ENCODE results near the gene PARP15.
"Not testable (repeated sequence)": the region's sequence is repeated elsewhere in the genome, so short reads cannot be mapped to it uniquely, and the experiment has no call there.

Gene PARP15

DNA sequence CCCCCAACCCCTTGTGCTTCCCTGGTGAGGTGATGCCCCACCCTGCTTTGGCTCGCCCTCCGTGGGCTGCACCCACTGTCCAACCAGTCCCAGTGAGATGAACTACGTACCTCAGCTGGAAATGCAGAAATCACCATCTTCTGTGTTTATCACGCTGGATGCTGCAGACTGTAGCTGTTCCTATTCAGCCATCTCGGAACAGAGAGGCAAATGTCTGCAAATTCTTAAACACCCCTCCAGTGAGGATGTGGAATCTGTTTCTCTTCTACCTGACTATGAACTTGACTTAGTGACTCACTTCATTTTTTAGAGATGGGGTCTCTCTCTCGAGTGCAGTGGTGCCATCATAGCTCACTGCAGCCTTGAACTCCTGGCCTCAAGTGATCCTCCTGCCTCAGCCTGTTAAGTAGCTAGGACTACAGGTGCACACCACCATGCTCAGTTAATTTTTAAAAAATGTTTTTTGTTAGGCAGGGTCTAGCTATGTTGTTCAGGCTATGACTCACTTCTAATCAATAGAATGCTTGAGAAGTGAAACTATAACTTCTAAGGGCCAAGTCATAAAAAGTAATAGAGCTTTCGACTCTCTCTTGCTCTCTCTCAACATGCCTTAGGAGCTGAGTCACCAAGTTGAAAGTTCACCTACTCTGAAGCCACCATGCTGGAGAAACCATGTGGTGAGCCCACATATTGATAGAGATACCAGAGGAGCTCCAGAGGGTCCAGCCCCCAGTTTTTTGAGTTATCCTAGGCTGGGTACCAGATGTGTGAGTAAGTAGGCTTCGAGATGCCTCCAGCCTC is 91.7 kb downstream of the PARP15 start:
- DNase-seq (ENCODE audit: low read depth), result no peak

DNA sequence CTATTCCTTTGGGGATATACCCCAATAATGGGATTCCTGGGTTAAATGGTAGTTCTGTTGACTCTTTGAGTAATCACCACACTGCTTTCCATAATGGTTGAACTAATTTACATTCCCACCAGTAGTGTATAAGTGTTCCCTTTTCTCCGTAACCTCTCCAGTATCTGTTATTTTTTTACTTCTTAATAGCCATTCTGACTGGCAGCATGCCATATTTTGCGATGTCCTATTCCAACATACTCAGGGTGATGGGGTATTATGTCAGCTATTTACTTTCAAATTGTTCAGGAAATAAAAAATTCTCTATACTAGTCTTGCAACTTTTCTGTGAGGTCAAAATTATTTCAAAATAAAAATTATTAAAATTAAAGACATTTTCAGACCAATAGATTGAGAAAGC is 94.1 kb downstream of the PARP15 start:
- no peak for DNase-seq (ENCODE audit: low read depth)

- no peak for DNase-seq (ENCODE audit: low read depth)
Observed at GRCh38 chr3:122674339-122674738, 96.9 kb downstream of the PARP15 start.

DNA sequence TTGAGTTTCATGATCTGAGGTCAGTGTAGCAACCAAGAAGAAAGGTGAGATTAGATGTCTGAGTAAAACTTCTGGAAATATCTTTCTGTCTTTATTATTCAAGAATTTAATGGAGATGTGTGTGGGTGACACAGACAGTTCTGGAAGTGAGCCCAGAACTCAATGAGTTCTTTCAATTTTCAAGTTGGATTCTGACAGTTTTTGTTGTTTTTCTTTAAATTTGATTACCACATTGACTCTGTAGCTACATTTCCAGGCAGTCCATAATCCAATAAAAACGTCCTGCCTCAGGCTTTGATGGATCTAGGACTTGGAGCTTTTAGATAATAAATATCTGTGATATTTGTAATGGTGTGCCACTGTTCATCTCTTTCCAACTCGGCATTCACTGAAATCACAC is 99.3 kb downstream of the PARP15 start:
- DNase-seq (ENCODE audit: low read depth), result no peak

DNA sequence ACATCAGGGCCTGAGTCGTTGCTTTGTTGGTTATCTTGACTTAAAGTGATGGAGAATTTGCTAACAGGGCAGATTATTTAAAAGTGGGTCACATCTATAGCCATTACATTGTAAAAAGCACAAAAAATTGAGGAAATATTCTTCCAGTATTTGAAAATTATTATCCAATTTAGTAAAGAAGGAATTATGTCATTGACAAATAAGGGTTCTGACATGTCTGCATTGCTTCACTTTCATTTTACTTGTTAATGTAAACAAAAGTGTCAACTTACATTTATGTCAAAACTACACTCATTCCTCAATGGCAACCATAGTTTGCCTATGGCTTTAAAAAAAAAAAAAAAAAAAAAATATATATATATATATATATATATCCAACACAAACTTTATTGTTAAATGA is 99.8 kb downstream of the PARP15 start:
- no peak for DNase-seq (ENCODE audit: low read depth)

DNA sequence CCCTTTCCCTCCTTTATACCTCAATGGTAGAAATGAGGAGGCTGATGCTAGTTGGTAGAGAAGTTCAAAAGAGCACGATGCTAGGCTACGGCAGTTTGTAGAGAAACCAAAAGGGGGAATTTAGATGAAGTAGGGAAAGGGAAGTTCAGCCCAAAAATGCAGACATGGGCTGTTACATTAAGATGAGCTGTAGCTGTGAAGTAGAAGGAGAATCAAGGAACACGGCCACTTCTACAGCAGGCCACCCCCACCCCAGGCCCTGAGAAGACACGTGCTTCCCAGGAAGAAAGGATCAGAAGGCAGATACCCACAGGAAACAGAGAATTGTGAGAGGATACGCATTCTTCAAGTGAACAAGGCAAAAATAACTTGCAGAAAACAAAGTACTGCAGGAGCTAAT is 101.1 kb downstream of the PARP15 start:
- DNase-seq (ENCODE audit: low read depth), result no peak

GRCh38 chr3:122679085-122679881 is 101.8 kb downstream of the PARP15 start:
- DNase-seq (ENCODE audit: low read depth), result peak; percentile 65

GRCh38 chr3:122679882-122680474 is 102.5 kb downstream of the PARP15 start:
- no peak for DNase-seq (ENCODE audit: low read depth)

- DNase-seq (ENCODE audit: low read depth), result peak; percentile 35
Observed at GRCh38 chr3:122680475-122681283, 103.2 kb downstream of the PARP15 start, which contains the start of gene PARP14. Gene PARP14, plus strand, starts transcription at chr3:122680839. Its CDS starts 45 bp downstream, at chr3:122680884.

DNA sequence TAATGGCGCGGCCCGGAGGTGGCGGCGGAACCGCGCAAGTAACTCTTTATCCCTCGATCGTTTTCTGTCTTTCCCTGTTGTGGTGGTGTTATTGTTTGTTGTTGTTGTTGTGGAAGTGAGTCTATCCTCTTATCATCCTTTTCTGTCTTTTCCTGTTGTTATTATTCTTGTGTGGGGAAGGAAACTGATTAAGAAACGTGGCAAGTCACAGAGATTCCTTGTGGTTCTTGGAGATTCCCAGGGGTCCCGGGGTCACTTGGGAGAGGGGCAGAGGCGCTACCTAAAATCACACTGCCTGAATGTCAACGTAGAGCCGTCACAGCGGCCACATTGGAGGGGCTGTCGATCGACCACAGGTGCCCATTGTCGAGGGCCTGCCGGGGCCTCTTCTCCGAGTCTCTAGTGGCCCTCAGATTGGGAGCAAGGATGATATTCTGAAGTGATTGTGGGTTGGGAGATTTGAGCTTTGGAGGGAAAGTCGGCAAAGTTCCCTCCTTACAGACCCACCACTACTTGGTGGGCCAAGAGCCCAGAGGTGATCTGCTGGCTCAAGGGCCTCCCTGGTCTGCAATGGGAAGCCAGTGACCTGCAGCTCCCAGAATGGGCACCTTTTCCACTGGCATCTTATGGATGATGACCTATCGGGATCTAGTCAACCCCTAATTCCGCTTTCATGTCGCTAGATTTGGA is 104.0 kb downstream of the PARP15 start:
- DNase-seq (ENCODE audit: low read depth), result no peak

DNA sequence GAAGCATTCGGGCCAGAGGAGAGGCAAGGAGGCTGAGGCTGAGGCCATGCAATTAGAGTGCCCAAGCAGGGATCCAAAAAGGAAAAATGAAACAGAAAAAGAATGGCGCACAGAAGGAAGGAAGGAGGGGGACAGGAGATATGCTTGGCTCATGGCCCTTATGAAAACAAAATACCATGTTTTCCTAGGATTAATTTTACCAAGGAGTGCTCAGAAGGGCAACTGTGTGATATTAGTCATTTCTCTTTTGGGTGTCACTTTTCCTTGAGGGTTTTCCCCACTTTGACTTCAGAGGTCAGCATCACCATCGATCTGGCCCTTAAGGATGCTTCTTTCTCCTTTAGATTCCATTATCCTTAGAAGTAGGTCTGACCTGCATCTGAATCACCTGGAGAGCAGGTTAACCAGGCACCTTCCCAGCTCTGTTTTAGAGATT is 104.5 kb downstream of the PARP15 start:
- no peak for DNase-seq (ENCODE audit: low read depth)

DNA sequence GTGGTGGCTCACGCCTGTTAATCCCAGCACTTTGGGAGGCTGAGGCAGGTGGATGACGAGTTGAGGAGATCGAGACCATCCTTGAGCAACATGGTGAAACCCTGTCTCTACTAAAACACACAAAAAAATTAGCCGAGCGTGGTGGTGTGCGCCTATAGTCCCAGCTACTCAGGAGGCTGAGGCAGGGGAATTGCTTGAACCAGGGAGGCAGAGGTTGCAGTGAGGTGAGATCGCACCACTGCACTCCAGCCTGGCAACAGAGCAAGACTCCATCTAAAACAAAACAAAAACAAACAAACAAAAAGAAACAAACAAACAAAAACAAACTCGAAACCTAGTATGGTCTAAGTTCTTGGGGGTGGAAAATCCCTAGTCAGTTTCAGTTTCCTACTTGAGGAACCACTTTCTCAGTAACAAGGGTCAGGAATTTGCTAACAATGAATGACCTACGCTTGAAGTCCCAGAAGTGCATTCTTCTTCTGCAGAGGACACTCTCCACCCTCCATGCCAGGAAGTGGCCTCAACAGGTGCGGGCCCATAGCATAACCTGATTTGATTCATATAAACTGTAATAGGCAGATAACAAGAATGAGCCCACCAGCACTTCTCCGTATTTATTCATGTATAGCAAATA is 105.4 kb downstream of the PARP15 start:
- not testable (repeated sequence) for DNase-seq (ENCODE audit: low read depth)

DNA sequence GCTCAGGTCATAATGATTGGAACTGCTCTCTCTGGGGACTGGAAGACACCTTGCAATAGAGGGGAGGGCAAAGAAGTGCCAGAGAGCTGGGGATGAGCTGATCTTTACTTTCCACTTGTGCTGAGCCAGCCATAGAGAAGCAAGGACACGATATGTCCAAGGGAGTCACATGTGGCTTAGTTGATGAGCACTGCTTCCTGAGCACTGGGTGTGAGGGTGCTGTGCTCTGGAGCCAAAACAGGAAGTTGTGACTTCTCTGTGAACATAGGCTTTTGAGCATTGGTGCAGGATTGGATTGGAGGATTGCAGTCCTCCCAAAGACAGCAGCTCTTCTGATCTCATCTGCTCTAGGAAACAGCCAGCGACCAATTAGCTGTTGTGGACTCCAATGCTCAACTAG is 109.8 kb downstream of the PARP15 start:
- no peak for DNase-seq (ENCODE audit: low read depth)
